ENCODE measurements around the gene KCNK15. TPM values are rescaled to one million over a fixed set of nuclear protein-coding genes. Genes with fewer than 3 reads are reported as not detected.

KCNK15 gene
- total RNA-seq, 1 donor from 2014 or later: 14.2 TPM

DNA sequence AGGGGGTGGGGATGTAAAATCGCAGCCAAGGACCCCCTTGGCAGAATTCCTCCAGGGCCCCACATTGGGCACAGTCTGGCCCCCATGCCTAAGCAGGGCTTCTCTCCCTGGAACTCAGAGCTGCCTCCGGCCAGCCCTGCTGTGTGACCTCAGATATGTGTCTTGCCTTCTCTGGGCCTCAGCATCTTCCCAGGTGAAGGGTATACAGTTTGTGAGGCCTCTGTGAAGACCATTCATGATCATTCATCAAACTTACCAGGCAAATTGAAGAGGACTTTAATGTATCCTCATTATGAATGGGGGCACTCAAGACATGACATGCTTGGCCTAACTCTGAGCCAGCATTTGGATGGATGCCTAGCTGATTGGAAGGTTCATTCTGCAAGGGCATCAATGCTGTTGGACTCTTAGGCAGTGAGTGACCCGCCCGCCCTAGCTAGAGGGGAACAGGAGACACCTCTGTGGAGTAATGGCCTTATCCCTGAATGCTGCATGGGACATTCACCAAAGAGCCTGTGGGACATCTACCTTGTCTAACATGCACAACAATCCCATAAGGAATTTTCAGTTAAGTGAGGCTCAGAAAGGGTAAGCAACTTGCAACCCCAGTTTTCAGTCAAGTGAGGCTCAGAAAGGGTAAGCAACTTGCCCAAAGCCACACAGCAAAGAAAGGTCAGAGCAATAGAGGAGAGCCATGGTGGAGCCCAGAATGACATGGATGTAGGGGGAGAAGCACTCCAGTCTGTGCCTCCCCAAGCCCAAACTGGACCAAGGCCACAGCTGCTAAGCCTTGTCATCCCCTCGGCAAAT, 30.0 kb upstream of the KCNK15 start:
- no peak for DNase-seq (ENCODE audit: low spot score)

DNA sequence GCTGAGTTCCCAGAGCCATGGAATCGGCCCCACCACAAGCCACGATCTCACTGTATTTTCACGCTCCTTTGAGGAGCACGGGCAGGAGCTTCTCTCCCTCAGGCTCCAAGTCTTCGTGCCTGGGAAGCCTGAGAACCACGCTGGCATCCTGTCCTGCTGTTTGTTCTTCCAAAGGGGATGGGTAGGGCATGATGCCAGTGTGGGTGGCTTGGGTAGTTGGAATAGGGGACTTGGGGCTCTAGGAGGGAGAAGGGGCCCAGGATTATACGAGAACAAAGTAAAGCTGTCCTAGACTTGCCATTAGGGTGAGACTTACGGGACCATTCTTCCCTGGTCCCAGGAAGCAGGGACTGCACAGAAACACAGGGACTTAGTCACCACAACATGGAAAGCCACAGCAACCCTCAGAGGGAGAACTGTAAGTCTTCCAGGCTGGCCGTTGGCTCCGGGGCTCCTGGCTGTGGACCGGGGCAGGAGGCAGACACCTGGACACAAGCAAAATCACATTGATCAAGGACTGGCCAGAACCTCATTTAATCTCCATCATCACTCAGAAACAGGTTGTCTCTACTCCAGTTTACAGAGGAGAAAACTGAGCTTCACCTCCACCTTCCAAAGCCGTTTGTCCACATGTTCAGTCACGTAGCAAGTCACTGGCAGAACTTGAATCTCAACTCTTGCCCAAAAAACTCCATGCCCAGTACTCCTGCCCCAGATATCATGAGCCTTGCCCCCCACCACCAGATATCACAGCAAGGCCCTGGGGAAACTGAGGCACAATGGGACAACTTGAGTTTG, 29.2 kb upstream of the KCNK15 start:
- no peak for DNase-seq (ENCODE audit: low spot score)

DNA sequence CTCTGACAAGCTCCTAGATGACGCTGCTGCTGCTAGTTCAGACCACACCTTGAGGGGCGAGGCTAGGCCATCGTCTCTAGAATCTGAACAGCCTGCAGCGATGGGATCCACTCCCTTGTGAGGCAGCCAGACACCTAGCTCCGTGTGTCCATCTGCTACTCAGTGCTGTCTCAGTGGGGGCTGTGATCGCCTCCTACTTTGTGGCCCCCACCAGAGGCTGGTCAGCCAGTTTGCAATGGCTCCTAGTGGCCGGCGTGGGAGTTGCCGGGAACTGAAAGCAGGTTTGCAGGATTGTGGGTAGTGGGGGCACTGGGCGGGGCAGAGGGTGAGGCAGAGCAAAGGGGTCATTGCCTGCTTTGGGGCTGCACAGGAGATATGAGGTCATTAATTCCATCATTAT, 27.7 kb upstream of the KCNK15 start:
- DNase-seq (ENCODE audit: low spot score): no peak

DNA sequence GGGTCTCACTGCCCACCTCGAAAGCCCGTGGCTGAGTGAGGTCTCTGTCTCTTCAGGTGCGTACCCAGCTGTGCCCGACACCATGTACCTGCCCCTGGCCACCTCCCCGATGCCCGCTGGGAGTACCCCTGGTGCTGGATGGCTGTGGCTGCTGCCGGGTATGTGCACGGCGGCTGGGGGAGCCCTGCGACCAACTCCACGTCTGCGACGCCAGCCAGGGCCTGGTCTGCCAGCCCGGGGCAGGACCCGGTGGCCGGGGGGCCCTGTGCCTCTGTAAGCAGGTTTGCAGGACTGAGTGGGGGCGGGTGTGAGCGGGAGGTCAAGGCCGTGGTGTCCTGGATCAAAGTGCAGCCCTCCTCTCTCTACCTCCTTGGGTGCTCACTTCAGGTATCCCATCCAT, 25.8 kb upstream of the KCNK15 start:
- DNase-seq (ENCODE audit: low spot score): no peak

DNA sequence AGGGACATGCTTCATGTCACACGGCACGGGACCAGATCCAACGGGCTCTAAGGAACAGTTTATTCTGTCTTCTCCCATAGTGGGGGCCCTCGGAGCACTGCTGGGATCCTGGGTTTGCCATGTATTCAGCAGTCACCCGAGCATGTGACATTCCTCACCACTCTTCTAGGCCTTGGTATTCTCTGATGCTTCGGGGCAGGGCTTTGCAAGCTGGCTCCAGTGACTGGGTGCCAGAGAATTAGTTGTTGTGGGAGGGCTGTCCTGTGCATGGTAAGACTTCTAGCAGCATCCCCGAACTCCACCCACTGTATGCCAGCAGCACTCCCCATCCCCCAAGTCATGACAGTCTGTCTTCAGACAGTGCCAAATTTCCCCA, 25.1 kb upstream of the KCNK15 start:
- no peak for DNase-seq (ENCODE audit: low spot score)

DNA sequence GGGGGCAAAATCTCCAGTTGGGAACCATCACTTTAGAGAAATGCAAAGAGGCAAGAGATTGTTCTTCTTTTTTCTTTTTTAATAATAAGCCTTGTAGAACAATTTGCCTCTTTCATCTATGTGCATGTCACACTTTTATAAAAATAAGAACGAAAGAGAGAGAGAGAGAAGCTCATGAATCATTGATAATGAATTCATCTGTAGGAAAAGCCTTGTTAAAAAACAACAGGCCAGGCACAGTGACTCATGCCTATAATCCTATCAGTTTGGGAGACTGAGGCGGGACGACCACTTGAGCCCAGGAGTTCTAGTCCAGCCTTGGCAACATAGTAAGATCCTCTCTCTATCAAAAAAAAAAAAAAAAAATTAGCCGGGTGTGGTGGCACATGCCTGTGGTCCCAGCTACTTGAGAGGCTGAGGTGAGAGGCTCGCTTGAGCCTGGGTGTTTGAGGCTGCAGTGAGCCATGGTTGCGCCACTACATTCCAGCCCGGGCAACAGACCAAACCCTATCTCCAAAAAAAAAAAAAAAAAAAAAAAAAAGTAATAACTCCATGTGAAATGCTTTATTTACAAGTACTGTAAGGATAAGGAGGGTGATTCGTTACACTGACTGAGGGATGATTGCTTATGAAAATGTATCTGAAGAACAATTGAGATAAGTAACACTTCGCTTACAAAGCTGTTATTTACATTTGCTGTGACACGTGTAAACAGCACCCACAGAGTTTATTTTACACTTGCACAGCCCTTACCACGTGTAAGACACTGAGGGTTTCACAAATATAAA, 24.5 kb upstream of the KCNK15 start:
- no peak for DNase-seq (ENCODE audit: low spot score)

DNA sequence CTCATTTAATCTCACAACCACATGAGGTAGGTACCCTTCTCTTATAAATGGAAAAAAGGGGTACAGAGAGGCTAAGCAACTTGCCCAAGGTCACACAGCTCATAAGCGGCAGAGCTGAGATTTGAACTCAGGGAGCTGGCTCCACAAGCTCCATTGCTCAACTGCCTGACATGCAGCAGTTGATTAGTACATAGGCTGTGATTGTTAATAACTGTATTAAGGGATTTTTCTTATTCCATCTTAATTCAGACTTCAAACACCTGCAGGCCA, 23.9 kb upstream of the KCNK15 start:
- no peak for DNase-seq (ENCODE audit: low spot score)

DNA sequence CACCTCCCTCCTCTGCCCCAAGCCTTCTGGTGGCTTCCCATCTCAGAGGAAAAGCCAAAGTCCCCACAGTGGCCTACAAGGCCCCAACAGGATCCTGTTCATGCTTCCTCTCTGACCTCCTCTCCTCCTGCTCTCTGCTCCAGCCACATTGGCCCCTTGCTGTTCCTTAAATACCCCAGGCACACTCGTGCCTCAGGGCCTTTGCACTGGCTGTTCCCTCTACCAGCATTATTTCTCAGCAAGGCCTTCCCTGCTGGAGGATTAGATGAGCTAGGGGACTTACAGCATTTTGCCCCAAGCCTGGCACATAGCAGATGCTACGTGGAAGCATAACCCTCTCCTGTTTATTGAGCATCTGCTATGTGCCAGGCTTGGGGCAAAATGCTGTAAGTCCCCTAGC, 22.7 kb upstream of the KCNK15 start:
- no peak for DNase-seq (ENCODE audit: low spot score)

DNA sequence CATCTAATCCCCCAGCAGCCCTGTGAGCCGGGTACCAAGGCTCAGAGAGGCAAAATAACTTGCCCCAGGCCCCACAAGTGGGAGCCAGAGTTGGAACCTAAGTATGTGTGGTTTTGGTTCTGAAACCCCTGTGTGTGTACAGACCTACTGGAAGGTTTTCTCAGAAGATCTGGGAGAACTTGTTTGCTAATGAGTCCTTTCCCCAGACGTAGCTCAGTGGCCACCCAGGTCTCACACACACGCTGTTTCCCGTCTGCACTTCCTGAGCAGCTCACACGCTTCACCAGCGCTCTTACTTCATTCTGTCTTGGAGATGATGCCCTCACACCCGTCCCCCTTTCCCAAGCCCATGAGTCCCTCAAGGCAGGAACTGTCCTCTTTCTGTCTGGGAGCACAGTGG, 22.3 kb upstream of the KCNK15 start:
- no peak for DNase-seq (ENCODE audit: low spot score)

DNA sequence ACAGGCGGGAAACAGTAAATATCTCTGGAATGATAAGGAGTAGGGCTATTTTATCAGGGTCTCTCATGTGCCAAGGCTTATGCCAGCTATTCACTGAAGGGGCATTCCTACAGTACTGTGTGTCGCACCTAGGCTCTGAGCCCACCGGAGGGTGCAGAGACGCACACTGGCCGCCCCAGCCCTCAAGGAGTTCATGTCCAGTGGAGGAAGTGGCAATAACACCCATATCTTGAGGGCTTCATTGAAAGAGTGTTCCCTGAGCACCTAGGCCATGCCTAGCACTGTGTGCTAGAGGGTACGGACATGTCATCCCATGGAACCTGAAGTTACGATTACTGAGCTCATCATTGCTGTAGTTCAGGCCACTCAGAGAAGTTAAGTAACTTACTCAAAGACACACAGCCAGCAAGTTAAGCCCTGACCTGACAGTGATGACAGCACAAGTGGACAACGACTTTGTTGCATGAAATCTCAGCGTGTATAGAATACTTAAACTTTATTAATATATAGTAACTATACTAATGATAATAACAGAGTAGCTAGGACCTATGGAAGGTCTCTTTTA, 21.8 kb upstream of the KCNK15 start:
- no peak for DNase-seq (ENCODE audit: low spot score)

DNA sequence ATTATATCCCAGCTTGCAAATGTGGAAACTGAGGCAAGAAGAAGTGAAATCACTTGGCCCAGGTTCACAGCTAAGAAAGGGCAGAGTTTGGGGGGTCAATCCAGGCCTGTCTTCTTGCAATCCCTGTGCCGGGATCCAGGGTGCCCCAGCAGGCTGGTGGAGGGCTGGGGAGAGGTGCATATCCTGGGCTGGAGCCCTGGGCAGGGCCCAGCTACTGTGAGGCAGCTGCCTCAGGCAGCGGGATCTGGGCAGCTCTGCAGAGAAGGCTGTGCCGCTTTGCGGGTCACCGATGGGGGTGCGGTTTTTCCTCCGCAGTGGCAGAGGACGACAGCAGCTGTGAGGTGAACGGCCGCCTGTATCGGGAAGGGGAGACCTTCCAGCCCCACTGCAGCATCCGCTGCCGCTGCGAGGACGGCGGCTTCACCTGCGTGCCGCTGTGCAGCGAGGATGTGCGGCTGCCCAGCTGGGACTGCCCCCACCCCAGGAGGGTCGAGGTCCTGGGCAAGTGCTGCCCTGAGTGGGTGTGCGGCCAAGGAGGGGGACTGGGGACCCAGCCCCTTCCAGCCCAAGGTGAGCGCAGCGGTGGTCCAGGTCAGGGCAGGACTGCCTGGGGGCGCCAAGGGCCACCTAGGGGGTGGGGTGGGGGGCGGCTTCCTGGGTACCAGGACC, 21.1 kb upstream of the KCNK15 start:
- no peak for DNase-seq (ENCODE audit: low spot score)

DNA sequence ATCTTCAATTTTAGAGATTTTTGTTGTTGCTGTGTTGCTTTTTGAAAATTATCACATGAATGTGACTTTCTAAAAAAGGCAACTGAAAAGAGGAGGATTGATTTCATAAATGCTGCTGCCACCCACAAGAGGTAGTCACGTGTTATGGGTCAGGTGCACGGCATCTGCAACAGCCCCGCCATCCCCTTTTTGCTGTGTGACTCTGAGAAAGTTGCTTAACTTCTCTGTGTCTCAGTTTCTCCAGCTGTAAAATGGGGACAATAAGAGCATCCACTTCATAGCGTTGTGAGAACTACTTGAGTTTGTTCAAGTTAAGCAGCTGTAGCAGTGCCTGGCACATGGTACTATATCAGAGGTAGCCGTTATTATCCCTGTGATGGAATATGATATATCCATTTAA, 19.8 kb upstream of the KCNK15 start:
- DNase-seq (ENCODE audit: low spot score): no peak

DNA sequence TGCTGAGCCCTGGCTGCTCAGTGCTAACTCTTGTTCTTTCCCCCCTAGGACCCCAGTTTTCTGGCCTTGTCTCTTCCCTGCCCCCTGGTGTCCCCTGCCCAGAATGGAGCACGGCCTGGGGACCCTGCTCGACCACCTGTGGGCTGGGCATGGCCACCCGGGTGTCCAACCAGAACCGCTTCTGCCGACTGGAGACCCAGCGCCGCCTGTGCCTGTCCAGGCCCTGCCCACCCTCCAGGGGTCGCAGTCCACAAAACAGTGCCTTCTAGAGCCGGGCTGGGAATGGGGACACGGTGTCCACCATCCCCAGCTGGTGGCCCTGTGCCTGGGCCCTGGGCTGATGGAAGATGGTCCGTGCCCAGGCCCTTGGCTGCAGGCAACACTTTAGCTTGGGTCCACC, 18.6 kb upstream of the KCNK15 start:
- no peak for DNase-seq (ENCODE audit: low spot score)

DNA sequence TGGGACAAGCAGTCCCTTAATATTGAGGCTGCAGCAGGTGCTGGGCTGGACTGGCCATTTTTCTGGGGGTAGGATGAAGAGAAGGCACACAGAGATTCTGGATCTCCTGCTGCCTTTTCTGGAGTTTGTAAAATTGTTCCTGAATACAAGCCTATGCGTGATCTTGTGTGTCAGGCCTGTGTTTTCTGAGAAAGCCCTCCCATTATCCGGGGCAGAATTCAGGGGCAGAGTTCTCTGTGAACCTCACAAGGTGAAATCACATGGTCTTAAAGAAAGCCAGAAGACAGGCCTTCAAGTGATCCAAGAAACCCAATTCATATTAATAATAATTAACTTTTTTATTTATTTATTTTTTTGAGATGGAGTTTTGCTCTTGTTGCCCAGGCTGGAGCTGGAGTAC, 18.0 kb upstream of the KCNK15 start:
- no peak for DNase-seq (ENCODE audit: low spot score)

DNA sequence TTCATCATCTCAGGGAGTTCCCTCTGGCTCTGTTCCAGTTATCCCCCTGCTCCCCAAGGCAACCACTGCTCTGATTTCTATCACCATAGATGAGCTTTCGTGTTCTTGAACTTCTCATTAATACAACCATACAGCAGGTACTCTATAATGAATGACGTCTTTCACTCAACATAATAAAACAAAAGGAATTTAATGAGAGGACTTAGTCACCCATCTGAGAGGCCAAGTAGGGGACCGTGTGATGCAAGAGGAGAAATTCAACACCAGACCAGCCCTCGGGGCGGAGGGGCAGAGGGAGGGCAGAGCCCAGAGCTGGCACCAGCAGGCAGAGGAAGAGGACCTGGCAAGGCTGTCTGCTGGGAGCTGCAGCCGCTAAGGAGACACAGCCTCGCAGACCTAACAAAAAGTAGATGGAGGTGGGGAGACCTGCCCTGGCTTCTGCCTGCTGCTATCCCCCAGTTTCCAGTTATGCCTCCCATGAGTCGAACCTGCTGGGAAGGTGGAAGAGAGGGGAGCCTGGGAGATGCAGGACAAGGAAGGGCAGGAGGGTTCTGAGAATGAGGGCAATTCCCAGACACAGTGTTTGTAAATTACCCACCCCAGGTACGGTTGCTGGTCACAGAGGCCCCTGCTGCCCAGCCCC, 16.7 kb upstream of the KCNK15 start:
- peak; percentile 42 for DNase-seq (ENCODE audit: low spot score)

DNA sequence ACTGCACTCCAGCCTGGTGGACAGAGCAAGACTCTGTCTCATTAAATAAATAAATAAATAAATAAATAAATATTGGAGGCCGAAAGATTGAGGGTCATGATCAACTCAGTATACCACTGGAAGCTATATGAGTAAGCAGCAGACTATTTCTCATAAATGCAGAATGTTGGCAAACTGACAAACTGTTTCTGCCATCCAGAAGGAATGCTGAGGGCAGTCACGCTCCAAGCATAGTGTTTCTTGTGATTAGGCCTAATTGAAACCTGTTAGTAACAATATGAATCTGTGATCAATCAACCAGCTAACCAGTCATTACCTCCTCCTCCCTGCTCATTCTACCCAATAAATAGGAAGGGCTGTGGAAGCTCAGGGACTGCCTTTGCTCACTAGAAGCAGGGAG, 15.2 kb upstream of the KCNK15 start:
- no peak for DNase-seq (ENCODE audit: low spot score)

DNA sequence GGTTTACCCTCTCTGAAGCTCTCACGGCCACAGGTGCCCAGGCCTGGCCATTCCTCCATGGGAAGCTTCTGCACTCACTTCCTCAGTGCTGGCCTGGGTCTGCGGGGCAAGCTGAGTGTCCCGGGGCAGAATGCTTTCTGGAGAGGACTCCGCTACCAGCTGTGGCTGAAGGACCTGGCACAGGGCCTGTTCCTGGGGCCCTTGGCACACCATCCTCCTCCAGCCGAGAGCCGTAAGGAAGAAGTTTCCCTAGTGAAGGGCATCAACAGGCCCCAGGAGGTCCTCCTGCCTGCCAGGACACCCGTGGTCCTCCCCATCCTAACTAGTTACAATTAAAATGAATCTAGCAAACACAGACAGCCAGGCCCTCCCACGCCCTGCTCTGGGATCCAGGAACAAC, 14.0 kb upstream of the KCNK15 start:
- no peak for DNase-seq (ENCODE audit: low spot score)

DNA sequence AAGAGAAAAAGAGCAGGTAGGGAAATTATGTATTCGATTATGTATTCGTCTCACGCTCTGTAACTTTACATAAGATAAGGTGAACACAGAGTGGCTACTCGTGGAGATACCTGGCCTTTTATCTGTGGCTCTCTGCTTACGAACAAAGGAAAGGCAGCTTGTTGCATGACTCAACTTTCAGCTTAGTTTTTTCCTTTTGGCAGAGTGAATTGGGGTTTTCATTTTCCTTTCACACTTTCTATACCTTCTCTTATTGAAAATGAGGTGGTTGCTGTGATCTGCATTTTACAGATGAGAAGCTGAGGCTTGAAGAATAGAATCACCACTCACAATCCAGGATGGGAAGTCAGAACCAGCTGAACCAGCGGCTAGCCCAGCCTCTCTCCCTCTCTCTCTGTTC, 13.3 kb upstream of the KCNK15 start:
- DNase-seq (ENCODE audit: low spot score): no peak

DNA sequence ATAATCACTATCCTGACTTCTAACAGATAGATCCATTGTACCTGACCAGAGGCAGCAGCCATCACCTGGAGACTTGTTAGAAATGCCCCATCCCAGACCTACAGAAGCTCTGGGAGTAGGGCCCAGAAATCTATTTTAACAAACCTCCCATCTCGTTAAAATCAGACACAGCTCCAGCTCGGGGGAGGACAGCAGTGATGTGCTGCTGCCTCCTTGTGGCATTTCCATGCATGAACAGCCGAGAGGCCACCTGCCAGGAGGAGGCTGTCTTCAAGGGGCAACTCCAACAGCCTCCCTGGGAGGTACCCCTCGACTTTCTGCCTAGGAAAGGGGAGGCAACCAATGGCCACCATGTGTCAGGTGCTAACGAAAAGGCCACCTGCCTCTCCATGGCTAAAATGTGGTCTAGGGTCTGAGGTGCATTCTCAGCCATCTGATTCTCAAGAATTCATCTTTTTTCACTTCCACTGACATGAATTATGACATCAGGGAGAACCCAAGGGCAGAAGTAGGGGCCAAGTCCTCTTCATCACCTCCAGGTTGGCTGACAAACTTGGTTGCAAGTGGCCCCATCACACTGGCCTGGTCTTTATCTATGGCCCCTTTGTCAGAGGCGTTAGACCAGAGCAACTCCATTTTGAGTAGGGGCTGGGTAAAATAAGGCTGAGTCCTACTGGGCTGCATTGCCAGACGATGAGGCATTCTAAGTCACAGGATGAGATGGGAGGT, 12.2 kb upstream of the KCNK15 start:
- DNase-seq (ENCODE audit: low spot score): peak; percentile 64

DNA sequence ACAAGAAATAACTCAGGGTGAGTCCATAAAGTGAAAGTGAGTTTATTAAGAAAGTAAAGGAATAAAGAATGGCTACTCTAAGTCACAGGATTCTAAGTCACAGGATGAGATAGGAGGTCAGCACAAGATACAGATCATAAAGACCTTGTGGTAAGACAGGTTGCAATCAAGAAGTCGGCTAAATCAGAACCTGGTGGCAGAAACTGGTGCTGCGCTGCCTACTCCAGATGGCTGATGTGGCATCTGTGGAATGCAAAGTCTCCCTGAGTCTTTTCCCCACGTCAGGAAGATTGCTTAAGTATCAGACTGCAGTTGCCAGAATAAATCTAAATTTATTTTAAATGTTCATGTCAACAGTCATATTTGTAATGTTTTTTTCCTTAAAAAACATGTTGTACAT, 10.7 kb upstream of the KCNK15 start:
- no peak for DNase-seq (ENCODE audit: low spot score)

DNA sequence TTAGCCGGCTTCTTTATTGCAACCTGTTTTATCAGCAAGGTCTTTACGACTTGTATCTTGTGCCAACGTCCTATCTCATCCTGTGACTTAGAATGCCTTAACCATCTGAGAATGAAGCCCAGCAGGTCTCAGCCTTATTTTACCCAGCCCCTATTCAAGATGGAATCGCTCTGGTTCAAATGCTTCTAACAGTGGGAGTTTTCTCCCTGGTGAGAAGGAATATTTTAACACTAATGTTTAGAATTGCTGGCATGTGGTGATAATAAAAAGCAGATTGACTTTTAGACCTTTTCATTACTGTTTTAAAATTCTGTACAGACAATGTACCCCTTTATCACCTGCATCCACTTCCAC, 9.9 kb upstream of the KCNK15 start:
- no peak for DNase-seq (ENCODE audit: low spot score)

Data from mucosa of gallbladder (tissue), 1 donor.